Hematopoietic multipotent progenitor cell treated with erythropoietin and hydrocortisone succinate and interleukin-3 and kit ligand, for 15 days (in vitro differentiated cells): ENCODE results near the gene DNMT1.
A peak's percentile ranks its signal among the peaks of the same experiment; 100 is the strongest.
"Not testable (repeated sequence)": the region's sequence is repeated elsewhere in the genome, so short reads cannot be mapped to it uniquely, and the experiment has no call there.

Source experiments
- DNase-seq: peaks from one replicate; pipeline ENCODE4 v3.0.0-alpha.2; 2015; ENCODE audit warnings: low spot score

DNMT1 gene

GRCh38 chr19:10194500-10195198 lies at the start of gene DNMT1:
TSS of gene DNMT1 (minus strand) at chr19:10194953. CDS start at chr19:10194899, 54 bp downstream.
- peak; percentile 91 for DNase-seq

GRCh38 chr19:10243606-10244005 lies 48.9 kb upstream of the DNMT1 start:
- no peak for DNase-seq

GRCh38 chr19:10241826-10242449 lies 47.2 kb upstream of the DNMT1 start:
- not testable (repeated sequence) for DNase-seq

- no peak for DNase-seq
Observed at GRCh38 chr19:10238172-10238783, 43.5 kb upstream of the DNMT1 start.

DNA sequence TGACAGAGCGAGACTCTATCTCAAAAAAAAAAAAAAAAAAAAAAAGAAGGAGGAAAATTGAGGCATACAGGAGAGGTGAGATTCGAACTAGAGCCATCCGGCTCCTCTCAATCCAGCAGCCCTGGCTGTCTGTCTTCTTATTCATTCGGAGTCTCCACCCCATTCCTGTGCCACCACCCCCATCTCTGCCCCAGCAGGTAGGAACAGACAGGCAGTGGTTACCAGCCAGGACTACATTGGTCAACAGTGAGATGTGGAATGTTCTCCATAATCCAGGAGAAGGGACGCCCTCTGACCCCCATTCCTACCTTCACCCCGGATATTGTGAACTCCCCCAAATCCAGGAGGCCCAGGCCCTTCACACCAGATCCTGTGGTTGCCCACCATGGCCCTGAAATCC lies 42.9 kb upstream of the DNMT1 start:
- DNase-seq, result no peak

- DNase-seq, result not testable (repeated sequence)
Observed at GRCh38 chr19:10235409-10235808, 40.7 kb upstream of the DNMT1 start.

- DNase-seq, result no peak
Observed at GRCh38 chr19:10235003-10235402, 40.2 kb upstream of the DNMT1 start.

- no peak for DNase-seq
Observed at GRCh38 chr19:10233946-10234345, 39.2 kb upstream of the DNMT1 start.

- DNase-seq, result no peak
Observed at GRCh38 chr19:10231612-10232228, 37.0 kb upstream of the DNMT1 start.

DNA sequence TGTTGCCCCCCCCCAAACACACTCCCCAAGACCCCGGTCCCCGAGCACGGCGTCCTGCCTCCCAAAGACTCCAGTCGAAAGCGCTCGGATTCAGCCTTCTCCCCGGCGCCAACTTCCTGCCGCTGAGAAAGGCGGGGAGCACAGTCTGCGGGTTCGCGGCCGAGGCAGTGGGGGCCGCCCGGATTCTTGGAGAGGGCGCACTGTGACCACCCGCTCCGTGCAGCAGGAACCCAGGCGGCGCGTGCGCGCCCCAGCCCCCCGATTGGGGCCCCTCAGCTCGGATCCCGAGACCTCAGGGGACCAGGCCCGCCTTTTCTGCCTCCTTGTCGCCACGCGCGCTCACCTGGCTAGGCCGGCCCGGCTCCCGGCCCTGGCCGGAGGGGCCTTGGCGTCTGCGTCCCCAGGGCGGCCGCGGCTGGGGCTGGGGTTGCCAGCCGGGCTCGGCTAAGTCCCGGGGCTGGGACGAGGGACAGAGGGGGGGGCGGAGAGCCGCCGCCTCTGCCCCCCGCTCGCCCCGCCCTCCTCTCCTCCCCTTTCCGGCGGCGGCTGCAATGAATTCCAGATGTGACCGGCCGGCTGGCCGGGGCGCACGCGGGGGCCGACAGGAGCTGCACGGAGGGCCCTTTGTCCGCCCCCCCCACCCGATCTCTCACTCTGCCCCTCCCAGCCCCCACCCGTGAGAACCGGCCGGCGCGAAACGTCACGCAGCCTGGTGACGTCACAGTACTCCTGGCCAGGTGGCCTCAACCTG lies 36.3 kb upstream of the DNMT1 start, which contains the start of gene S1PR2:
Gene S1PR2, minus strand, starts transcription at position 471 of the 751 bp plus-strand sequence. CDS start 6,426 bp downstream, outside the sequence.
- no peak for DNase-seq

- DNase-seq, result no peak
Observed at GRCh38 chr19:10230173-10230860, 35.6 kb upstream of the DNMT1 start.

DNA sequence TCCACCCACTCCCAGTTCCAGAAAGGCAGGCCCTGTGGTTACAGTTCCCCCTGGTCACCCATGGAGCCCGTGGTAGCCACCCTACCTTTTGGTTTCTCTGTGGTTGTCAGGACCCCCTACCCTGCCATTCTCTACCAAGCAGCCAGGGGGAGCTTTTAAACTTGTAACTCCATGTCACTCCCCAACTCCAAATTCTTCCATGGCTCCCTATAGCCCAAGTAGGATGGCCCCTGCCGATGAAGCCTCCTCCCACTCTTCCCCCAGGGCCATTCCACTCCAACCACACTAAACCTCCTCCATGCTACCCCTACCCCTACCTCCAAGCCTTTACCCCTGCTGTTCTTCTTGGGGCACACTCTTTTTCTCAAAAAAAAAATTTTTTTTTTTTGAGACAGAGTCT lies 34.2 kb upstream of the DNMT1 start:
- DNase-seq, result no peak

GRCh38 chr19:10228393-10228792 lies 33.6 kb upstream of the DNMT1 start:
- no peak for DNase-seq

DNA sequence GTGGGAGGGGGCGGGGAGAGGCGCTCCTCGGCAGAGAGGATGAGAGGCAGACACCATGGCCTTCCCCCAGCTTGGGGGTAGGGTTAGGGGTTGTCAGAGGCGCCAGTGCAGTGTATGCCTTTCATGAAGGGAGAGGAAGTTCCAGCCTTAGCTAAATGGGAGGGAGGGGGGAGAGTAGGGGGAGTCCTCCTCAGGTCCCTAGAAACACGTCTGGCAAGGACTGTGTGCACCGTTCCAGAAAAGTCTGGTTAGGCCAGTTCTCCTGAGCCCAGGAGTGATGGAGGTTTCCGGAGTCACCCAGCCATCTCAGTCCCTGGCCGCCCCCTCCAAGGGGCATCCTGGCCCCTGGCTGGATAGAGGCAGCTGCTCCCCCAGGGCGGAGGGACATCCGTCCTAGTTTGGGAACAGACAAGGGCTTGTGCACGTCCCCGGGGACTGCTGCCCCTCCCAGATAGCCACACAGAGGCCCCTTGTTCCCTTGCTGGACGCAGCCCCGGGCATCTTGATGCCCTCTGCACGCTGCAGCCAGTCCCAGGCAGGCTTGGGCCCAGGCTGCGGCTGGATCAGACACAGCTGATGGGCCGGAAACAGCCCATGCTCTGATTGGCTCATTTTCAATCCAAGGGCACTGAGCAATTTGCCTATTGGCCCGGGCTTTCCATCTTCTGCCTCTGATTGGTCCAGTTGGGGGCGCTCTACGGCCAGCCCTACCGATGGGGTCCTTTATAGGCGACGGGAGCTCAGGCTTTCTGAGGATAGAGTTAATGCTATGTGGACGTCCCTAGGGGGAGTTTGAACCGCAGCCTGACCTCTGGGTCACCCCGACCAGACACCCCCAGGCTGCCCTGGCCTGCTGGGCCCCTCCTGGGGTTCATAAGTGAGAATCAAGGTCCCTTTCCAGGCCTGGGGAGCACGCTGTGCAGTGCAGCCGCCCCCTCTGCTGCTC lies 32.5 kb upstream of the DNMT1 start:
- DNase-seq, result no peak

DNA sequence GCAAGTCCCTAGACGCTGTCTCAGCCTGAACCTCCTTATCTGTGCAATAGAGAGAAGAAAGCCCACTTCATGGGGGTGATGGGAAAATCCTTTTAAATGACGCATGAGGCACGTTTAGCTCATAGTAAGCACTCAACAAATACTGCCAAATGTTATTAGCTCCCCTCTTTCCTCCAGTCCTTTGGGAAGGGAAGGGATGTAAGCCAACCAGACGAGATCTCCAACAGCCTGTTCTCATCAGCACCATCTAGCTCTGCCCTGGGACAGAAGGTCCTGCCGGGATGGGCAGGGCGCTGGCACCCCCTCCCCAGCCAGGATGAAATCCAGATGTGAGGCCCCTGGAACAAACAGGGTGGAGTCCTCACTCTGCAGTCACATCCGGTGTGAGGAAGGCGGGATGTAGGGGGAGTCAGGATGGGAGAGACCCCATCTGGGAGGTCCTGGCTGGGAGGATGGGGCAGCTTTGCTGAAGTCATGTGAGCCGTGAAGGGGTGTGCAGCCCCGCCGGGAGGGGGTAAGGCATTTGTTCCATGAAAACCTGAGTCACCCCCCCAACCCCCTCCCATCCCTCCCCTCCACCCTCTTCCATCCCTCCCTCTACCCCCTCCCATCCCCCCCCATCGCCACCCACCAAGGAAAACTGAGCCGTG lies 31.7 kb upstream of the DNMT1 start:
- DNase-seq, result no peak

- DNase-seq, result no peak
Observed at GRCh38 chr19:10226021-10226375, 31.2 kb upstream of the DNMT1 start.

- DNase-seq, result no peak
Observed at GRCh38 chr19:10224337-10224736, 29.6 kb upstream of the DNMT1 start.

GRCh38 chr19:10223488-10224213 lies 28.9 kb upstream of the DNMT1 start:
- no peak for DNase-seq

DNA sequence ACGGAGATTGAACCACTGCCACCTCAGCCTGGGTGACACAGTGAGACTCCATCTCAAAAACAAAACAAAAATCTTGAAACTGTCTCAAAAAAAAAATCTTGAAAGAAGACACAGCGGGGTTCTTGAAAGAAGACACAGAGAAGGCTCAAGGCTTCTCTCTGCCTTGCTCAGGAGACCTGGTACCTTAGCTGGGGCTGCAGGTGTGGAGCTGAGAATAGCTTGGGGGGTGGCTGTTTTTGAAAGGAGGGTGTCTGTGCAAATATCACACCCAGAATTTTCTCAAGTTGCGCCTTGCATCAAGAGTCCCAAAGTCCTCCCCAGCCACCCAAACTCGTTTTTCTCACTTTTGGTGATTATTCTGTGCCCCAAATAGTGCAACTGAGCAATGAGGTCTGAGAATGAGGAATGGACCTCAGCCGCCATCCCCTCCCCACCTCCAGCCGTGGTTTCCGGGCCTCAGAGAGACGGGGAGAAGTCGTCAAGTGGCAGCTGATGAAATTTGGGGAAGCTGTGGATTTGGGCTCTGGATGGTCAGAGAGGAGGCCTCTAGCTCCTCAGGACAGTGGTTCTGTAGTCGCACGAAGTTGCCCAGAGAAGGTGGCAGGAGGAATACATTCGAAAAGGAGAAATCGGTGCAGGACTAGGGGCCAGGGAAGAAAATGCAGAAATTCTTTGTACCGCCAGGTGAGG lies 27.6 kb upstream of the DNMT1 start:
- no peak for DNase-seq
